Uterus (tissue), 2 donors: ENCODE data around the gene LRP6.

ENCODE experiments used
- CTCF ChIP-seq, 4 experiments: fragments of 200-600 bp in 2 of 4; fragments of 450-650 bp in 2 of 4; sonication (generic) in 2 of 4; IDR thresholded peaks; one replicate each; pipeline ENCODE4 v1.5.1; 2016 to 2019; ENCODE audit warnings: antibody characterized with exemption in 4 of 4, mild to moderate bottlenecking in 2 of 4, moderate library complexity in 1 of 4
- POLR2A ChIP-seq, 2 donors: fragments of 450-650 bp; IDR thresholded peaks; one replicate each; pipeline ENCODE4 v1.6.1; 2016; ENCODE audit warnings: antibody characterized with exemption in 2 of 2, mild to moderate bottlenecking in 1 of 2, moderate library complexity in 1 of 2

- TF ChIP-seq CTCF (IDR thresholded peaks at IDR 0.05) (no peak), POLR2A (IDR thresholded peaks at IDR 0.05) (no peak)
Measured at GRCh38 chr12:12294215-12295005, 27.6 kb upstream of the LRP6 start.
